GM18861 (cell line): Measurements from ENCODE around the gene CCRL2.
"Not testable (repeated sequence)": the region's sequence is repeated elsewhere in the genome, so short reads cannot be mapped to it uniquely, and the experiment has no call there.

Experiments
- ATAC-seq: cut with Tn5 transposase; IDR thresholded peaks from one replicate; pipeline ENCODE4 v1.9.1; 2021; ENCODE audit not compliant: unreplicated experiment

CCRL2 gene

GRCh38 chr3:46427916-46428833, 21.1 kb downstream of the CCRL2 start:
- no peak for ATAC-seq

- ATAC-seq = no peak
Observed at GRCh38 chr3:46429250-46429649, 22.2 kb downstream of the CCRL2 start.

GRCh38 chr3:46429671-46430070, 22.6 kb downstream of the CCRL2 start:
- no peak for ATAC-seq

- ATAC-seq = not testable (repeated sequence)
Observed at GRCh38 chr3:46430879-46431278, 23.8 kb downstream of the CCRL2 start.

GRCh38 chr3:46431905-46432304, 24.8 kb downstream of the CCRL2 start:
- ATAC-seq = not testable (repeated sequence)

GRCh38 chr3:46433118-46433517, 26.1 kb downstream of the CCRL2 start:
- not testable (repeated sequence) for ATAC-seq

- no peak for ATAC-seq
Observed at GRCh38 chr3:46433841-46434240, 26.8 kb downstream of the CCRL2 start.

GRCh38 chr3:46435081-46435726, 28.1 kb downstream of the CCRL2 start:
- no peak for ATAC-seq

GRCh38 chr3:46438831-46439230, 31.8 kb downstream of the CCRL2 start:
- no peak for ATAC-seq

GRCh38 chr3:46440531-46441294, 33.7 kb downstream of the CCRL2 start:
- ATAC-seq = no peak

- no peak for ATAC-seq
Observed at GRCh38 chr3:46442576-46443530, 35.8 kb downstream of the CCRL2 start.

- no peak for ATAC-seq
Observed at GRCh38 chr3:46447228-46447985, 40.3 kb downstream of the CCRL2 start.

- ATAC-seq = no peak
Observed at GRCh38 chr3:46448721-46449120, 41.7 kb downstream of the CCRL2 start.

- ATAC-seq = no peak
Observed at GRCh38 chr3:46449755-46450552, 42.9 kb downstream of the CCRL2 start.

GRCh38 chr3:46453526-46454208, 46.6 kb downstream of the CCRL2 start:
- no peak for ATAC-seq

- no peak for ATAC-seq
Observed at GRCh38 chr3:46454209-46454595, 47.1 kb downstream of the CCRL2 start.

GRCh38 chr3:46454606-46455005, 47.5 kb downstream of the CCRL2 start:
- ATAC-seq = no peak
